MM.1S (cell line): ENCODE measurements around the gene ATG3.

Source experiments
- EZH2 ChIP-seq: fragments of 300-600 bp; sonication (generic); optimal IDR thresholded peaks from 2 replicates; pipeline ENCODE3; 2017; ENCODE audit warnings: low read depth, mild to moderate bottlenecking, antibody characterized with exemption, low read length, mixed read lengths
- EZH2phosphoT487 ChIP-seq: fragments of 300-600 bp; sonication (generic); IDR thresholded peaks from 2 replicates; pipeline ENCODE4 v1.6.1; 2018; ENCODE audit warnings: antibody characterized with exemption, low read length
- TF ChIP-seq, protein P1 (sequence below): fragments of 300-600 bp; sonication (generic); IDR thresholded peaks from 2 replicates; pipeline ENCODE4 v1.5.1; 2016; ENCODE audit warnings: antibody characterized with exemption, low read length, mixed read lengths

DNA sequence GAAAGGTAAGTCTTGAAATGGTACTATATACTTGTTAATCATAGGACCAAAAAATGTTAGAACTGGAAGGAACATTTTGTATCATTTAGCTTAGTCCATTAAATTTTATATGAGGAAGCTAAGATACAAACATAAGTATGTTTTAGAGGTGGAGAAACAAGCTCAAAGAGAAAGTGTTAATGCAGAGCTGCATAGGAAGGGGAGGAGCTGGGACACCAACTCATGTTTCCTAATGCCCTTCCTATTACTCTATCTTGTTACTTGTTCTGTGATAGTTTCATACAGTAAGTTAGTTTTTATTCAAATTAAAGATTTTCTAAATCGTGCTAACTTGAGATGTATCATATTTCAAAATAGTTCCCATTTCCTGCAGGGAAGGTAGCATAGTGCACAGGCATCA, 7.5 kb upstream of the ATG3 start:
- TF ChIP-seq EZH2phosphoT487 (no peak), EZH2 (no peak)
- TF ChIP-seq, protein P1, sequence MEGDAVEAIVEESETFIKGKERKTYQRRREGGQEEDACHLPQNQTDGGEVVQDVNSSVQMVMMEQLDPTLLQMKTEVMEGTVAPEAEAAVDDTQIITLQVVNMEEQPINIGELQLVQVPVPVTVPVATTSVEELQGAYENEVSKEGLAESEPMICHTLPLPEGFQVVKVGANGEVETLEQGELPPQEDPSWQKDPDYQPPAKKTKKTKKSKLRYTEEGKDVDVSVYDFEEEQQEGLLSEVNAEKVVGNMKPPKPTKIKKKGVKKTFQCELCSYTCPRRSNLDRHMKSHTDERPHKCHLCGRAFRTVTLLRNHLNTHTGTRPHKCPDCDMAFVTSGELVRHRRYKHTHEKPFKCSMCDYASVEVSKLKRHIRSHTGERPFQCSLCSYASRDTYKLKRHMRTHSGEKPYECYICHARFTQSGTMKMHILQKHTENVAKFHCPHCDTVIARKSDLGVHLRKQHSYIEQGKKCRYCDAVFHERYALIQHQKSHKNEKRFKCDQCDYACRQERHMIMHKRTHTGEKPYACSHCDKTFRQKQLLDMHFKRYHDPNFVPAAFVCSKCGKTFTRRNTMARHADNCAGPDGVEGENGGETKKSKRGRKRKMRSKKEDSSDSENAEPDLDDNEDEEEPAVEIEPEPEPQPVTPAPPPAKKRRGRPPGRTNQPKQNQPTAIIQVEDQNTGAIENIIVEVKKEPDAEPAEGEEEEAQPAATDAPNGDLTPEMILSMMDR = no peak
